PFSK-1 (cell line): ENCODE results near the gene KRTAP10-1.
"Not testable (repeated sequence)": the region's sequence is repeated elsewhere in the genome, so short reads cannot be mapped to it uniquely, and the experiment has no call there.

Experiments used
- FOXP2 ChIP-seq: optimal IDR thresholded peaks from 2 replicates; pipeline ENCODE3; 2011; ENCODE audit warnings: borderline replicate concordance, control low read depth, inconsistent platforms; ENCODE audit not compliant: insufficient read depth; ENCODE audit errors: extremely low read length, extremely low read depth
- POLR2AphosphoS5 ChIP-seq: IDR thresholded peaks from 2 replicates; pipeline ENCODE4 v1.6.1; 2012; ENCODE audit warnings: low read depth, mild to moderate bottlenecking, control low read depth, low read length, moderate library complexity
- REST ChIP-seq, 2 experiments: IDR thresholded peaks; 2 replicates each; pipeline versions ENCODE4 v1.6.1 to v1.8.0; 2011 to 2012; ENCODE audit warnings: low read depth in 2 of 2, low read length in 2 of 2, control low read depth in 1 of 2, inconsistent platforms in 1 of 2, mild to moderate bottlenecking in 1 of 2, moderate library complexity in 1 of 2; ENCODE audit not compliant: insufficient read depth in 1 of 2
- SIN3A ChIP-seq: IDR thresholded peaks from 2 replicates; pipeline ENCODE4 v1.6.1; 2012; ENCODE audit warnings: mild to moderate bottlenecking, low read length, moderate library complexity, borderline replicate concordance; ENCODE audit not compliant: insufficient read depth
- TAF1 ChIP-seq: IDR thresholded peaks from 2 replicates; pipeline ENCODE4 v1.6.1; 2012; ENCODE audit warnings: low read length, control low read depth, borderline replicate concordance; ENCODE audit not compliant: insufficient read depth

- not testable (repeated sequence) for TF ChIP-seq POLR2AphosphoS5; SIN3A; TAF1; REST (IDR thresholded peaks at IDR 0.05; ENCODE audit: insufficient read depth in 1 of 2, low read depth in 2 of 2, low read length in 2 of 2); FOXP2
Observed at GRCh38 chr21:44573630-44574456, 33.8 kb upstream of the KRTAP10-1 start, which contains the start of gene KRTAP10-4.
